BJ (cell line): Measurements from ENCODE around the gene CORO2B. TPM values are rescaled to one million over a fixed set of nuclear protein-coding genes. Genes with fewer than 3 reads are reported as not detected.

Experiments used
- CTCF ChIA-PET: fragments of 350-600 bp; formaldehyde crosslinking; extraction: SDS; loops from one replicate; lab custom pipeline; 2021; ENCODE audit warnings: antibody characterized with exemption, inconsistent platforms; lab: Yijun Ruan, JAX
- POLR2A ChIA-PET: fragments of 300-600 bp; sonication (Branson Sonifier 250); formaldehyde crosslinking; extraction: SDS; loops from one replicate; lab custom pipeline; 2021; ENCODE audit warnings: antibody characterized with exemption; lab: Charles Lee
- DNase-seq: peaks from one replicate; pipeline ENCODE4 v3.0.0-alpha.2; 2011; ENCODE audit warnings: low read depth
- H3K27me3 ChIP-seq: 2 replicates; pipeline ENCODE4 v1.6.0; 2011; ENCODE audit warnings: low read length; ENCODE audit not compliant: control insufficient read depth, insufficient read depth
- H3K36me3 ChIP-seq: 2 replicates; pipeline ENCODE4 v1.5.1; 2011; ENCODE audit warnings: low read length; ENCODE audit not compliant: control insufficient read depth, insufficient read depth
- H3K4me3 ChIP-seq: 2 replicates; pipeline ENCODE4 v1.5.1; 2011; ENCODE audit warnings: low read depth, mild to moderate bottlenecking, control low read depth, low read length
- polyA plus RNA-seq: library from polyadenylated mRNA; depleted of rRNA; stranded (reverse); fragments of >200 nt; gene quantifications from 2 replicates; pipeline ENCODE4 v1.2.3, GENCODE V29; 2011
- TF ChIP-seq, protein P1 (sequence below): IDR thresholded peaks from 2 replicates; pipeline ENCODE4 v1.5.1; 2011; ENCODE audit warnings: low read depth, mild to moderate bottlenecking, control low read depth, inconsistent platforms, low read length, moderate library complexity; ENCODE audit not compliant: insufficient read depth

CORO2B gene
- polyA plus RNA-seq, 1 experiment: 7.7 TPM

DNA sequence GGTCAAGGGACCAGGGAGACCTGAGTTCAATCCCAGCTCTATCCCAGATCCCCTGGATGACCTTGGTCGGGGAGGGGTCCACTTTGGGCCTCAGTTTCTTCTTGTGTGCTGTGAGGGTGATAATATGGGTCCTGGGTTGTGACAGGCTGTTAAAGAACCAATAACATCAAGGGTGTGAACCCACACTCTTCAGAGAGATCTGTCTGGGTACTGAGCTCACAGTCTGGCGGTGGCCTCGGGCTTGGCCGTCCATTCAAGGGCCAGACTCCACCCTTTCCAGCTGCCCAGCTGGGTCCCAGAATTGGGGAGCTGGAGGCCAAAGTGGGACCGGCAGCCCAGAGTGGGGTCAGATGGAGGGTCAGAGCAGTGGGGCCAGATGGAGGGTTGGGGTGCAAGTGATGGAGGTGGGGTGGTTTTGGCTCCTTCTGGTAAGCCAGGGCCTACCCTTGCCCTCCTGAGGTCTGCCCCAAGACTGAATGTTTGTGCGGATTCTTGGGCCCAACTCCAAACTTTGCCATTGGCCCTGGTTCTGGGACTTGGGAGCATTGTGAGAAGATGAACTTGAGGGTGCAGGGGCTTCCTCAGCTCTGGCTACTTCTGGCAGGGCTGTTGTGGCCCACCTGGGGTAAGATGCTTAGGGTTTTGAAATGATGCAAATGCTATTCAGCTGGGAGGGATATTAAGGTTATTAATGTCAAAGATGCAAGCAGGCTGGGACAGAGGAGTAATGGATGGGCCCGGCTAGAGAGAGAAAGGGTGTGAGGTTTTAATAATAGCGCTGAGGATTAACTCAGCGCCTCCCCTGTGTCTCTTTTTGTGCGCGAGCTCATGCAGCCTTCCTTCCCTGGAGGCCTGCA, 1.5 kb downstream of the CORO2B start:
- ChIA-PET CTCF (interaction anchor here (0.6 to 3.4 kb wide), 11 partner anchors 8 to 345 kb away, joined by 3 to 15 read pairs (median 3); no protein-coding TSS in a partner anchor), POLR2A (no interaction called here)
- Histone ChIP-seq H3K27me3 (no peaks in the 10 kb centered on the region), H3K4me3 (no peak overlapping the region), H3K36me3 (no peaks in the 10 kb centered on the region)
- DNase-seq: no peak
- TF ChIP-seq, protein P1, sequence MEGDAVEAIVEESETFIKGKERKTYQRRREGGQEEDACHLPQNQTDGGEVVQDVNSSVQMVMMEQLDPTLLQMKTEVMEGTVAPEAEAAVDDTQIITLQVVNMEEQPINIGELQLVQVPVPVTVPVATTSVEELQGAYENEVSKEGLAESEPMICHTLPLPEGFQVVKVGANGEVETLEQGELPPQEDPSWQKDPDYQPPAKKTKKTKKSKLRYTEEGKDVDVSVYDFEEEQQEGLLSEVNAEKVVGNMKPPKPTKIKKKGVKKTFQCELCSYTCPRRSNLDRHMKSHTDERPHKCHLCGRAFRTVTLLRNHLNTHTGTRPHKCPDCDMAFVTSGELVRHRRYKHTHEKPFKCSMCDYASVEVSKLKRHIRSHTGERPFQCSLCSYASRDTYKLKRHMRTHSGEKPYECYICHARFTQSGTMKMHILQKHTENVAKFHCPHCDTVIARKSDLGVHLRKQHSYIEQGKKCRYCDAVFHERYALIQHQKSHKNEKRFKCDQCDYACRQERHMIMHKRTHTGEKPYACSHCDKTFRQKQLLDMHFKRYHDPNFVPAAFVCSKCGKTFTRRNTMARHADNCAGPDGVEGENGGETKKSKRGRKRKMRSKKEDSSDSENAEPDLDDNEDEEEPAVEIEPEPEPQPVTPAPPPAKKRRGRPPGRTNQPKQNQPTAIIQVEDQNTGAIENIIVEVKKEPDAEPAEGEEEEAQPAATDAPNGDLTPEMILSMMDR: no peak

DNA sequence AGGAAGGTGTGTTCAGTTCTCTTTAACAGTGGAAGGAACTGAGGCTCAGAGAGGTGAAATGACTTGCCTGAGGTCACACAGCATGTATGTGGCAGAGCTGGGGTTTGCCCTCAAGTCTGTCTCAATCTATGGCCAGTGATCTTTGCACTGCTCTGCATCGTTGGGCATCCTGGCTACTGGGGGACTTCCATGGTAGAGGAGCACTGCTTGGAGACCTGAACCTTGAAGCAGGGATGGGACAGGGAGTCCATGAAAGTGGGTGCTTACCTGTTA, 2.0 kb downstream of the CORO2B start:
- DNase-seq: no peak
- no peaks in the 10 kb centered on the region for H3K36me3 ChIP-seq
- TF ChIP-seq, protein P1: no peak
- no peaks in the 10 kb centered on the region for H3K27me3 ChIP-seq
- POLR2A ChIA-PET: no interaction called here
- no peak overlapping the region for H3K4me3 ChIP-seq
- CTCF ChIA-PET: interaction anchor here (0.8 to 3.4 kb wide), 8 partner anchors 9 to 289 kb away, joined by 3 to 15 read pairs (median 5); no protein-coding TSS in a partner anchor

DNA sequence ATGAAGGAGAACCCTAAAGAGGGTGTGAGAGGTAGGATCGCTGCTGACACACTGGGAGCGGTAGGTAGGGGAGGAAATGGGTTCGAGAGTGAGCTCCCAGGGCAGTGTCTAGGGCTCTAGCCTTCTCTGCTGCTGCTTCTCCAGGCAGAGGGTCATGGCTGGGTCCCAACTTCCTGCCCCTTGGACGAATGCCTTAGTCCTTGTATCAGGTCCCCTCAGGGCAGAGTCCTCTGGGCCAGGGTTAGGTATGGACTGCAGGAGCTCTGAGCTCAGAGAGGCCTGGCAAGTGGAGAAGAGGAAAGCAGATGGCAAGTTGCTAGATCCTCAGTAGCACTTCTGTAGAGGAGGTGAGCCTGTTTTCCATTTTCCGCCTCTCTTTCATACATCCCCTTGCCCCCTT, 2.9 kb downstream of the CORO2B start:
- DNase-seq: no peak
- TF ChIP-seq, protein P1: no peak
- Histone ChIP-seq H3K4me3 (no peak overlapping the region), H3K36me3 (no peaks in the 10 kb centered on the region), H3K27me3 (no peaks in the 10 kb centered on the region)
- ChIA-PET POLR2A (interaction anchor here (0.6 kb wide), 1 partner anchor 146 kb away, joined by 3 read pairs; no protein-coding TSS in a partner anchor), CTCF (interaction anchor here (0.6 to 3.4 kb wide), 7 partner anchors 10 to 142 kb away, joined by 3 to 15 read pairs (median 5); no protein-coding TSS in a partner anchor)

DNA sequence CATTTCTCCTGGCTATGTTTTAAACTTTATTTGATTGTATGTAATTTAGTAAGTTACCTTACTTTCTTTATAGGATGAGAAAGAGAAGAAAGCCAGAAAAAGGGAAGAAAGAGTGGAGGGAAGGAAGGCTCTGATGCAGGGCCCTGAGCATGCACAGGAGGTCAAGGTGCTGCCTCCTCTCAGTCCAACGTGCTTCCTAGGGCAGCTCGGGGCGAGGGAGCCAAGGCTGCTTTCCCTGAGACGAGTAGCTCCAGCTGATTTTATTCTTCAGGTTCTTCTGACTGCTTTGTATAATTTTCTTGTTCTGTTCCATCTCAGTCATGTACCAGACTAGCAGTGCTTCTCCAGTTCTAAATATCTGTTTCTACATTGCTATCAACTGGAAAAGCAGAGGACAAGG, 3.4 kb downstream of the CORO2B start:
- CTCF ChIA-PET: interaction anchor here (1.0 to 3.4 kb wide), 5 partner anchors 9 to 92 kb away, joined by 3 to 15 read pairs (median 5); no protein-coding TSS in a partner anchor
- POLR2A ChIA-PET: interaction anchor here (0.6 kb wide), 1 partner anchor 147 kb away, joined by 3 read pairs; no protein-coding TSS in a partner anchor
- no peak for DNase-seq
- H3K27me3 ChIP-seq: no peaks in the 10 kb centered on the region
- H3K4me3 ChIP-seq: no peak overlapping the region
- TF ChIP-seq, protein P1: no peak
- no peaks in the 10 kb centered on the region for H3K36me3 ChIP-seq

DNA sequence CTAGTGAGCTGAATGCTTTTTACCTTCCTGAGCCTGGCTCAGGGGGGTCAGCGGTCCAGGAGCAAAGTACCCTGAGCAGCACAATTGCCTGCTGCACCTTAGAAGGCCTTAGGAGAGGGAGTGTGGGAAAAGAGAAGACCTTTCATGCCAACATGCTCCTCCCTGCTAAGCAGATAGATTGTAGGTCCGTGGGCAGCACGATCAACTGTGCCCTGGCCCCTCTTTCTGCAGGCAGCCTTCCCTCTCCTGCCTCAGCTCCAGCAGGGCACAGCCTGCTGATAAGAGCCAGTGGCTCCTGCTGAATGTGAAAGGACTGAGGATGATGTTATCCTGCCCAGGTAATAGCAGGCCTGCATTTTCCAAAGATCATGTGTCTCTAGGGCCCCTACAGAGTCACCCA, 4.1 kb downstream of the CORO2B start:
- CTCF ChIA-PET: interaction anchor here (1.0 to 3.4 kb wide), 3 partner anchors 8 to 91 kb away, joined by 3 to 15 read pairs (median 3); no protein-coding TSS in a partner anchor
- Histone ChIP-seq H3K36me3 (no peaks in the 10 kb centered on the region), H3K27me3 (no peaks in the 10 kb centered on the region), H3K4me3 (no peak overlapping the region)
- POLR2A ChIA-PET: no interaction called here
- TF ChIP-seq, protein P1: no peak
- DNase-seq: no peak
